Renal cortex interstitium (tissue), 11 donors: Measurements from ENCODE around the gene PTPN14. TPM values are rescaled to one million over a fixed set of nuclear protein-coding genes. Genes with fewer than 3 reads are reported as not detected.
"Not testable (repeated sequence)": the region's sequence is repeated elsewhere in the genome, so short reads cannot be mapped to it uniquely, and the experiment has no call there.

Experiments used
- DNase-seq, 11 donors: peaks; one replicate each; pipeline ENCODE4 v3.0.0-alpha.2; 2013; ENCODE audit warnings: low read depth in 9 of 11, low spot score in 4 of 11; ENCODE audit errors: extremely low read depth in 1 of 11
- polyA plus RNA-seq, 3 donors: library from polyadenylated mRNA; unstranded; fragments of 120-200 nt; gene quantifications; one replicate each; pipeline ENCODE4 v1.2.1, GENCODE V29; 2013; ENCODE audit not compliant: insufficient read length in 3 of 3

Gene PTPN14
- polyA plus RNA-seq, 3 donors = 39.7 to 45.4 (median 43.5) TPM

DNA sequence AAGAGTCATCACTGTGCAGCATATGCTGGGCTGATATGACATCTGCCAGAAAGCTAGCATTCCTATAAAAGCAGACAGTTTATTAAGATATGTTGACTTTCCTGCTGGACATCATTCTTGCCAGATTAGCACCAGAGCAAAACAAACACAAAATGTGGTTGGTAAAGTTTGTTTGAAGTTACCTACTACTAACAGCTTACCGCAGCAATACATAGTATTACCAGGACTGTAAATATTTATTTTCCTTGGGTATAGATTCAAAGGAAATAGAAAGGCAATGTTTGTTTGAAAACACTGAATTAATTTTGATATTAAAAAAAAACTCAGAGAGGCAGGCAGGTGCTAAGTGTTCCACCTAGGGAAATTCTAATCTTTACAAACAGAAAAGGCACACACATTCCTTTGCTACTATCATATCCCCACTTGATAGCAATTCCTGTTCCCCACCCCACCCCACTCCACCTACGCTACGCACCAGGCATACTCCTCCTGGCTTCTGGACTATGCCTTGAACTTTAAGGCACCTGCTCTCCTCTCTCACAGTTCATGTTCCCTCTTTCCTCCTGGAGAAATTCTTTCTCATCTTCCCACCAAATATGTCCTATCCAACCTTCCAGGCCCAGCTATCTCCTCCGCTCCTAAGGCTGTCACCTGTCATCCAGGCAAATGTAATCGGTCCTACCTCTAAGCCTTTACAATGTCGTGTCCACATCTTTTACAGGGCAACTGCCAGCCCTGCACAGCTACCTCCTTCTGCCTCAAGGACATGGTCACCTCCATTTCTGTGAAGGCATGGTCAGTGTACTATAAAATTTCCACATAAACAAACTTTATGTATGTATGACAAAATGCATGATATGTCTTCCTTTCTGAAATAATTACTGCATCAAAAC is 34.7 kb downstream of the PTPN14 start:
- no peak for DNase-seq

- no peak for DNase-seq
These were observed 35.6 kb downstream of the PTPN14 start for GRCh38 chr1:214515544-214516433.

- no peak for DNase-seq
These were observed 36.5 kb downstream of the PTPN14 start for GRCh38 chr1:214514819-214515383.

DNA sequence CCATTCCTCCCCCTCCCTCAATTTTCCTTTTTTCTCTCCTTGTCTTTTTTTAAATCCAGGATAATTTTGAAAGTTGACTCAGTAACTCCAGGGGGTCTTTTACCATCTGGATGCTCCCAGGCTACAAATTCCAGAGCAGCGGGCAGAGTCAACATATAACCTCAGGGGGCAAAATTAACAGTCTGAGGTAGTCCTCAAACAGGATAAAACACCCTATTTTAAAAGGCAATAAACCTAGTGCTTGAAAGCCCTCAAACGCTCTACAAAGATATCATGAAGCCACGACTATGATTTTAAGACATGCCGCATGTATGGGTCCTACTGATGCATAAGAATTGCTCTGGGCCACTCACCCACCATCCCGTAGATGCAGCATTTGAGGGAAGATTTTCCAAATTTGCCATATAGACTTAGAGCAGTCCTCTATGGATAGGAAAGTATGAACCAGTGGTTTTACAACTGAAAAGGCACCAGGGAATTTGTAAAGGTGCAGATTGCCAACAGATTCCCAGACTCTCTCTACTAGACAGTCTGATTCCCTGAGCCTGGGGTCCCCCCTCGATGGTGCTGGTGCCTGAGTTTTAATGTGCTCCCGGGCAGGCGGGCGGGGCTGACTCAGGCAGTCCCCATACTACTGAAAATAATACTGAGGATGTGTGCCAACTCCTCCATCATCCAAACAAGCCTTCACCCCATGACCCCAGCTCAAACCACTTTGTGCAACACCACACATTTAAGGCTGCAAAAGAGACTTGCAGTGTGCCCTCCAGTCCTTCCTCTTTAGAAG is 37.2 kb downstream of the PTPN14 start:
- DNase-seq = no peak

DNA sequence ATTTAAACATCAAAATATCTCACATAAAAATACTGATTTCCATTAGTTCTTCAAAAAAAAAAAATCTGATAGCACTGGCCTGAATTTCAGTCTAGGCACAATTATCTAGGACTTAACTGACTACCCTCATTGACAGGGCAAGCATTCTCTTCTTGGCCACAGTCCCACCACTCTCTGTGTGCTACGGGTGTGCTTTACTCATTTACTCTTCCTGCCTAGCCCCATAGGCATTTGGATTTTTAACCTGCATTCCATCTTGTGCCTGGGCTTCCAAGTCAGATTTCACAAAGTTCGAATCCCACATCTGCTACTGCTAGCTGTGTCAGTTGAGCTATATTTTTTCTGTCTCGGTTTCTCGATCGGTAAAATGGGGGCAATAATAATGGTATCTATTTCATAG is 38.0 kb downstream of the PTPN14 start:
- no peak for DNase-seq

DNA sequence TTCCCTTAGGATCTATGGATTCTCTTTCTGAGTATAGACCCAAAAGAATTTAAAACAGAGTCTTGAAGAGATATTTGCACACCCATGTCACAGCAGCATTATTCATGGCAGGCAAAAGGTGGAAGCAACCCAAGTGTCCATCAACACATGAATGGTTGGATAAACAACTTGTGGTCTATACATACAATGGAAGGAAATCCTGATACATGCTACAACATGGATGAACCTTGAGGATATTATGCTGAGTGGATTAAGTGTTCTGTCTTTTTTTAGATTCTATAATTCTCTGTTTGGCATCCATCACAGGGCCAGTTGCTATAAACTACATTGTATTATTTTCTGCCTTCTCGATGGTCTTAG is 39.8 kb downstream of the PTPN14 start:
- no peak for DNase-seq

DNA sequence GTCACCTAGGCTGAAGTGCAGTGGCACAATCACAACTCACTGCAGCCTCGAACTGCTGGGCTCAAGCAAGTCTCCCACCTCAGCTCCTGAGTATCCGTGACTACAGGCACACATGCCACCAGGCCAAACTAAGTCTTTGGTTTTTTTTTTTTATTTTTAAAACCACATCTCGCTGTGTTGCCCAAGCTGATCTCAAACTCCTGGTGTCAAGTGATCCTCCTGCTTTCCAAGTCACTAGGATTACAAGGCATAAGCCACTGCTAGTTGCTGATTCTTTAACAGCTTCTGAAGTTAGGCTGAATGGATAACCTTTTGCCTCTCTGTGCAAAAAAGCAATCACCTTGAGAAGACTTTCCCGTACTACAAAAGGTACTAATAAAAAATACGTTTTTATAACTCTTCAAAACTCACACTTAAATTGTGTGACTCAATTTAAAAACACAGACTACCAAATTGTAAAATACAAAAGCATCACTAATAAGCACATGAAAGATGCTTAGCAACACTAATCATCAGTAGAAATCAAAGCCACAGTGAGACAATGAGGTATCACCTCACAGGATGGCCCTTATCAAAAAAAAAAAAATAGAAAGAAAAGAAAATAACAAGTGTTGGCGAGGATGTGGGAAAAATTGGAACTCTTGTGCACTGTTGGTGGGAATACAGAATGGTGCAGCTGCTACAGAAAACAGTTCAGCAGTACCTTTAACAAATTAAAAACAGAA is 40.3 kb downstream of the PTPN14 start:
- no peak for DNase-seq

DNA sequence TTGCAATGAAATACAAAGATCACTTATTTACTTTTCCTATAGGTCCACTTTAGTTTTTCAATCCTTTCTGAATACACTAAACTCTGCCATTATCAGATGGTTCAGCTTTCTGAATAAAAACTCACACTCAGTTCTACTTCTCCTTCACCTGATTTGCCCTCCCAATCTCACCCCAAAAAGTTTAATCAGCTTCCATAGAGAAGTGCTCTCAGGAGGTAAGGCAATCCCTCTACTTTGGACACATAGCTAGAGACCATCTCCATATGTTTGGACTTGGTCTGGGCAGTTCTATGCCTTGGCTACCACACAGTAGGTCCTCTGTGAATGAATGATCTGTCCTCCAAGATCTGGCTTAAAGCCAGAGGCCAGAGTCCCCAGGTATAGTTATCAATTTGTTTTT is 40.9 kb downstream of the PTPN14 start:
- DNase-seq = no peak

GRCh38 chr1:214509622-214510021 is 41.8 kb downstream of the PTPN14 start:
- not testable (repeated sequence) for DNase-seq

GRCh38 chr1:214506972-214507431 is 44.4 kb downstream of the PTPN14 start:
- DNase-seq = peak in 2 of 11 donors; percentile 40 to 59

- DNase-seq = no peak
These were observed 46.3 kb downstream of the PTPN14 start for GRCh38 chr1:214505134-214505533.

DNA sequence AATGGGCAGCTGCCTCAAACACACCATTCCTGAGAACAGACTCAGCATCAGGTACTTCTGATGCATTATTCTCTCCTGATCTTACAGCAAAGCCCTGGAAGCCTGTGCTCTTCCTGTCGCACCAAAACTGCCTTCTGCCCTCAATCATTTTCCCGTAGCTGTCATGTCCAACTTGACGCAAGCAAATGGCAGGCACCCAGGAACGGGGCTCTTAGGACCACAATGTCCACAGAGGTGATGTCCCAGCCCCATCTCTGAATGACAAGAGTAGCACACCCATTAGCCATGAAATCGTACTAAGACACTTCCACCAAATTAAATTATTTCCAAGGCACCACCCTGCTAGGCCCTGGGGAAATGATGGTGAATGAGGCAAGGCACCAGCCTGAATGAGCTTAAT is 47.1 kb downstream of the PTPN14 start:
- DNase-seq = no peak

DNA sequence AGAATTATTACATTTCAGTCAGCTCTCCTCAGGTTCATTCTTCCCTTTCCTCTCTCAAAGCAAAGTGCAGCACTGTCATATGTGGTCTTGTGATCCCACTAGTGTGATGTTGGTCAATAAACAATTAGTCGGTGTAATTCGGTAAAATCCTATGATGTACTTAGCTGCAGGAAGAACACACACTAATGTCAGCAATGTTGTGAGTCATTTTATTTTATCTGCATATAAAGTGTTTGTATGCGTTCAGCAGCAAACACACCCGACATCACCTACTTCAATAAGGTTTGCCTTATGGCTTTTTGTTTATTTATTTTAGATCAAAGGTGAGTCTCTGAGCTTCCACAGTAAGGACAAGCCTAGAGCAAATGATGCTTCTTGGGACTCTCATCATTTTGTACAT is 47.8 kb downstream of the PTPN14 start:
- no peak for DNase-seq

- DNase-seq = no peak
These were observed 50.9 kb downstream of the PTPN14 start for GRCh38 chr1:214500340-214501055.

- DNase-seq = no peak
These were observed 51.7 kb downstream of the PTPN14 start for GRCh38 chr1:214499732-214500131.

- no peak for DNase-seq
These were observed 53.4 kb downstream of the PTPN14 start for GRCh38 chr1:214498021-214498420.

DNA sequence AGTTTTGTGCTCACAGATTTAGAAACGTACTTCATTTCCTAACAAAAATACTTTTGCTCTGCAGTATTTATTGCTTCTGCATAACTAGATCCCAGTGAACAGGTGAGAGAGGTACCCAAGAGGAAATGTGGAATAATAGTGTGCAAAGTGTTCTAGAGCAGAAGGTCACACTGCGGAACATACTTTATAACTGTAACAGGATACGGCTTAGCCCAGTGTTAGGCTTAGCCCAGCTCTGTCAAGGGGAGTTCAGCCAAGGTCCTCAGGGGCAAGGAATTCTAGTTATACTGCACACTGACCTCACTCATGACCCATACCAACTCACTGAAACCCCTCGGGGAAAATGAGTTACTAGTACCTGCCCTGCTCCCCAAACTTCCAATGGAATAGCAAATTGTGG is 55.3 kb downstream of the PTPN14 start:
- no peak for DNase-seq

GRCh38 chr1:214494706-214495105 is 56.7 kb downstream of the PTPN14 start:
- no peak for DNase-seq
